Left lung (tissue), 10 donors: ENCODE results near the gene VEZT. TPM values are rescaled to one million over a fixed set of nuclear protein-coding genes. Genes with fewer than 3 reads are reported as not detected.

ENCODE experiments used
- ATAC-seq: fragments of 200-7000 bp; cut with Tn5 transposase; one replicate; pipeline ENCODE4 v1.9.1; 2020; ENCODE audit warnings: moderate library complexity
- DNase-seq, 4 donors: peaks; one replicate each; pipeline ENCODE4 v3.0.0-alpha.2; 2013 to 2020
- H3K27ac ChIP-seq, 2 donors: fragments of 200-600 bp; sonication (generic) in 1 of 2; one replicate each; pipeline versions ENCODE4 v1.5.0 to v1.8.0; 2020 to 2021
- H3K27me3 ChIP-seq, 2 donors: fragments of 200-600 bp; sonication (generic) in 1 of 2; one replicate each; pipeline versions ENCODE4 v1.5.0 to v1.8.0; 2020 to 2021
- H3K36me3 ChIP-seq, 2 donors: fragments of 200-600 bp; sonication (generic) in 1 of 2; one replicate each; pipeline versions ENCODE4 v1.5.0 to v1.8.0; 2020 to 2021
- H3K4me1 ChIP-seq, 2 donors: fragments of 200-600 bp; one replicate each; pipeline ENCODE4 v1.8.0; 2021
- H3K4me3 ChIP-seq, 2 donors: fragments of 200-600 bp; sonication (generic) in 1 of 2; one replicate each; pipeline versions ENCODE4 v1.5.0 to v1.8.0; 2020 to 2021; ENCODE audit warnings: mild to moderate bottlenecking in 1 of 2
- H3K9me3 ChIP-seq, 2 donors: fragments of 200-600 bp; sonication (generic) in 1 of 2; one replicate each; pipeline versions ENCODE4 v1.5.0 to v1.8.0; 2020 to 2021
- CTCF ChIP-seq, 2 donors: fragments of 200-600 bp; sonication (generic) in 1 of 2; IDR thresholded peaks; one replicate each; pipeline versions ENCODE4 v1.5.0 to v1.8.0; 2021; ENCODE audit warnings: antibody characterized with exemption in 2 of 2
- intact Hi-C, 2 donors: fragments of 100-400 bp; cut with DNase I; formaldehyde crosslinking; loops; one replicate each; pipeline versions ENCODE4 v1.11.2 to v1.14.2; 2022
- polyA plus RNA-seq, 6 donors: library from polyadenylated mRNA; unstranded; fragments of 120-200 nt; gene quantifications; one replicate each; pipeline ENCODE4 v1.2.1, GENCODE V29; 2013; ENCODE audit not compliant: insufficient read length in 6 of 6
- total RNA-seq, 2 donors: library from RNA; stranded (reverse); fragmentation: NEBNext Ultra II Directional; extraction: Animal tissue kit (Norgen Biotek cat#: 25700); gene quantifications; one replicate each; pipeline ENCODE4 v1.2.1, GENCODE V29; 2021
- donor health status: DM: no; HTN: yes; CAD: no.
- donor health status: DM: no; HTN: no; CAD: no.

The VEZT gene
- total and polyA plus RNA-seq, 8 donors: 69.4 to 108 (median 87.1) TPM

- Histone ChIP-seq H3K4me1 (no peaks in the 10 kb centered on the region), H3K27ac (no peak overlapping the region), H3K27me3 (no peaks in the 10 kb centered on the region), H3K9me3 (no peaks in the 10 kb centered on the region), H3K4me3 (no peak overlapping the region), H3K36me3 (peaks cover 0 to 64% of the 10 kb centered on the region in 2 donors)
- DNase-seq (no peak), ATAC-seq (no peak)
- intact Hi-C loops: no loop called here
- no peak for TF ChIP-seq CTCF (IDR thresholded peaks at IDR 0.05)
These were observed 53.9 kb downstream of the VEZT start for GRCh38 chr12:95271465-95271864.

GRCh38 chr12:95277139-95277538 is 59.5 kb downstream of the VEZT start:
- H3K36me3 ChIP-seq: peaks cover 0 to 47% of the 10 kb centered on the region in 2 donors
- peak; percentile 60 for ATAC-seq
- peak overlapping the region in 1 of 2 donors; percentile 11 for H3K27ac ChIP-seq

GRCh38 chr12:95279856-95280255 is 62.2 kb downstream of the VEZT start:
- ATAC-seq: no peak
- no peaks in the 10 kb centered on the region for H3K4me1 ChIP-seq
- intact Hi-C loops: no loop called here
- TF ChIP-seq CTCF (IDR thresholded peaks at IDR 0.05): no peak
- no peaks in the 10 kb centered on the region for H3K27me3 ChIP-seq
- peaks cover 0 to 62% of the 10 kb centered on the region in 2 donors for H3K36me3 ChIP-seq
- no peaks in the 10 kb centered on the region for H3K9me3 ChIP-seq
- H3K27ac ChIP-seq: no peak overlapping the region
- no peak overlapping the region for H3K4me3 ChIP-seq
- no peak for DNase-seq

More at GRCh38 chr12:95277139-95277538, 59.5 kb downstream of the VEZT start:
- no peak for DNase-seq
- Histone ChIP-seq H3K27me3 (no peaks in the 10 kb centered on the region), H3K9me3 (no peaks in the 10 kb centered on the region), H3K4me3 (no peak overlapping the region), H3K4me1 (no peaks in the 10 kb centered on the region)
- intact Hi-C loops: no loop called here
- no peak for TF ChIP-seq CTCF (IDR thresholded peaks at IDR 0.05)

- DNase-seq: no peak
- intact Hi-C loops: no loop called here
- no peak overlapping the region for H3K4me3 ChIP-seq
- ATAC-seq: no peak
- H3K36me3 ChIP-seq: peaks cover 0 to 64% of the 10 kb centered on the region in 2 donors
- no peaks in the 10 kb centered on the region for H3K9me3 ChIP-seq
- H3K27ac ChIP-seq: no peak overlapping the region
- H3K27me3 ChIP-seq: no peaks in the 10 kb centered on the region
- no peaks in the 10 kb centered on the region for H3K4me1 ChIP-seq
- no peak for TF ChIP-seq CTCF (IDR thresholded peaks at IDR 0.05)
These were observed 64.7 kb downstream of the VEZT start for GRCh38 chr12:95282266-95282665.

GRCh38 chr12:95283371-95283770 is 65.8 kb downstream of the VEZT start:
- H3K27me3 ChIP-seq: no peaks in the 10 kb centered on the region
- DNase-seq (no peak), ATAC-seq (no peak)
- H3K27ac ChIP-seq: no peak overlapping the region
- H3K4me3 ChIP-seq: no peak overlapping the region
- no peaks in the 10 kb centered on the region for H3K9me3 ChIP-seq
- intact Hi-C loops: no loop called here
- H3K4me1 ChIP-seq: no peaks in the 10 kb centered on the region
- TF ChIP-seq CTCF (IDR thresholded peaks at IDR 0.05): no peak
- H3K36me3 ChIP-seq: peaks cover 0 to 75% of the 10 kb centered on the region in 2 donors
